SK-N-MC (cell line): Measurements from ENCODE around the gene BICD1.
"Not testable (repeated sequence)": the region's sequence is repeated elsewhere in the genome, so short reads cannot be mapped to it uniquely, and the experiment has no call there.

ENCODE experiments used
- EZH2 ChIP-seq: fragments of 200-600 bp; sonication (generic); IDR thresholded peaks from one replicate; pipeline ENCODE4 v1.6.1; 2017; ENCODE audit warnings: antibody characterized with exemption
- POLR2AphosphoS5 ChIP-seq: IDR thresholded peaks from 2 replicates; pipeline ENCODE4 v1.6.1; 2012; ENCODE audit warnings: mild to moderate bottlenecking, low read depth, low read length, borderline replicate concordance

GRCh38 chr12:32187127-32187526 is 80.5 kb downstream of the BICD1 start:
- not testable (repeated sequence) for TF ChIP-seq POLR2AphosphoS5, EZH2
